GM18499 (cell line): ENCODE measurements around the gene PDE7B.
"Not testable (repeated sequence)": the region's sequence is repeated elsewhere in the genome, so short reads cannot be mapped to it uniquely, and the experiment has no call there.

Source experiments
- ATAC-seq: cut with Tn5 transposase; IDR thresholded peaks from one replicate; pipeline ENCODE4 v1.9.1; 2021; ENCODE audit warnings: moderate number of reproducible peaks; ENCODE audit not compliant: insufficient read depth, unreplicated experiment

Gene PDE7B

DNA sequence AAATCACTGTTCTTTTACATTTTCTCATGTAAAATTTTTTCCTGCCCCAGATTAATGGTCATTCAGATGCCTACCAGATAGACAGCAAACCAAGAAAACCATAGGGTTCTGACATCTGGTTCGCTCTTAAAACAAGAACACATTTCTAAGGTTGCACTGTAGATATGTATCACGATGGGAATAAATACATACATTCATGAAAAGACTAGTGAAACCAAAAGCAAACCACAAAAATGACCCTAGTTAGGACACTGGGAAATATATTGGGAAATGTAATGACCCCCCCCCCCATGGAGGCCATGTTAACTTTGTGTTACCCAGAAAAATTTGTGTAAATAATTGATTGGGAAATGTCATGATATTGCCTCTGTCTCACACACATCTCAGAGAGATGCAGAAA, 361.1 kb downstream of the PDE7B start:
- no peak for ATAC-seq

DNA sequence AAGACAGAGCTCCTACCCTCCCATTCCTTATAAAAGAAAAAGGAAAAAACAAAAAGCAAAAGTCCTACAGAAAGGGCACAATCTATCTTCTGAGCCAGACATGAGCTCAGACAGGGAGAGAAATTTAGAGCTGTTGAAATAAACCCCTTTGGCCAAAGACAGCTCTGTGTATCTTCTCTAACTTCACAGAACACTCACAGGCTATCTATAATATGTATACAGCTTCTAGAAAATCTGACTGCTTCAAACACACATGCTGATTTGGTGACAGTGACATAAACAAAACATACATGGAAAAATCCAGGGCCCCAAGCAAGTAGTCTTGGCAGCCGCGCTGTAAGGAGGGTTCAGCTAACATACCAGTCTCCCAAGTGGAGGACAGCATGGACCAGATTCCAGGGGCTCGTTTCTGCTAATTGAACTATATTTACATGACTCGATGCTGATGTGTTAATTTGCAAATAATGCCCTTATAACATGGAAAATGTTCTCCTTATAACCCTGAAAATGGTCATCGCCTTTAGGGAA, 361.6 kb downstream of the PDE7B start:
- no peak for ATAC-seq

DNA sequence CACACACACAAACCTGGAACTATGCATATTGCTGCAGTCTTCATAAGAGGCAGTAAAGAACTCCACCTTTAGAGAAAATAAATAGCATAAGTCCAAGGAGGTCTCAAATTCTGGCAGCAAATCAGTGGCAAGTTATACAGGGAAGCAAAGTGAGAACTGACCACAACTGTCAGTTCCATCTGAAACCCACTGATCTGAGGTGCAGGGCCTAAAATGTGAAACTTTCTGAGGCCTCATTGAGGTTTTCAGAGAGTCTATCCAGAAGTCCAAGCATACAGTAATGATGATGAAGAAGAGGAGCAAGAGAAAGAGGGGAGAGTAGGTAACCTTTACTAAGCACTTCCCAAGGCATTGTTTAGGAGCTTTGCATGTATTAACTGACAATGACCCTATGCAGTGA, 362.4 kb downstream of the PDE7B start:
- ATAC-seq, result no peak

DNA sequence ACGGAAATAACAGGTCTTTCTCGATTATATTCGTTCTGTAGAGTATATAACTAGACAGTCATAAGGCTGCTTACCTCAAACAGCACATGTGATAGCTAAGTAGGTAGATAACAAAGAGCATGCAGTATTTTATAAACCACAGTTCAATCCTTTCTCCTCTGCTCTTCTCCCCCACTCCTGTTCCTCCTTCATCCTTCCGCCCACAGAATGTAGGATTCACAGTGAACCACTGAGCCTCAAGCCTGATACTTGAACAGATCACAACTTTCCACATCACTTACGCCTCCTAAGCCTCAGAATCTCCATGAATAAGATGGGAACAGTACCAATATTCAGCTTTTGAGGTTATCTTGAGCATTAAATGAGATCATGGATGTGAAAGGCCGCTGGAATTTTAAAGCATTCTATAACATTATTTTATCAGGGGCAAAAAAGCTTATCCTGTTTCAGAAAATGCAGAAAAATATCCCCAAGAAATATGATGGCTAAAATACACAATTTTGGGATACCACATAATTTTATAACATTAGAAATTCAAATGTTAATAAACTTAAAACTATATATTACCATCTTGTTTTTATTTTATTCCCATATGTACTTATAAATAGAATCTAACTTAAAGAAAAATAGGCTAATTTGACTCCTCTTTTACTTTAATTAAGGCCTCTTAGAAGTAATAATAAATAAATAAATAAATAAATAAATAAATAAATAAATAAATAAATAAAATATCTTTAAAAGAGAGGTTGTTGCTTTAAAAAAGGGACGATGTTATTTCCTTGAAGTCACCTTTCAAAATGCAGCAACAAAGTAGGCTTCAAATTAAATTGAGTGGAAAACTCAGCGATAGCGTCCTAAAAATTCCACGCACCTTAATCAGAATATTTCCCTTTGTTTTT, 365.3 kb downstream of the PDE7B start:
- ATAC-seq, result no peak

DNA sequence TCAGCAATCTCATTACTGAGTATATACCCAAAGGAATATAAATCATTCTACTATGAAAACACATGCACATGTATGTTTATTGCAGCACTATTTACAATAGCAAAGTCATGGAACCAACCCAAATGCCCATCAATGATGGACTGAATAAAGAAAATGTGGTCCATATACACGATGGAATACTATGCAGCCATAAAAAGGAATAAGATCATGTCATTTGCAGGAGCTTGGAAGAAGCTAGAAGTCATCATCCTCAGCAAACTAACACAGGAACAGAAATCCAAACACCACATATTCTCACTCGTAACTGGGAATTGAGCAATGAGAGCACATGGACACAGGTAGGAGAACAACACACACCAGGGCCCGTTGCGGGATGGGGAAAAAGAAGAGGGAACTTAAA, 373.5 kb downstream of the PDE7B start:
- not testable (repeated sequence) for ATAC-seq

DNA sequence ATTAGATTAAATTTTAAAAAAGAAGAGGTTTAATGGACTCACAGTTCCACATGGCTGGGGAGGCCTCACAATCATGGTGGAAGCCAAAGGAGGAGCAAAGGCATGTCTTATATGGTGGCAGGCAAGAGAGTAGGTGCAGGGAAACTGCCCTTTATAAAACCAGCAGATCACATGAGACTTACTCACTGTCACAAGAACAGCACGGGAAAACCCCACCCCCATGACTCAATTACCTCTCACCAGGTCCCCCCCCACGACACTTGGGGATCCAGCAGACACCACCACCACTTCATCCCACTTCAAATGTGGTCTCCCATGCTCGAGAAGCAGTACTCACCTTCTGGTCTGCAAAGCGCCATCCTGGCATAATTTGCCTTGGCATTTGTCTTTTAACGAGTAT, 374.0 kb downstream of the PDE7B start:
- ATAC-seq, result no peak

DNA sequence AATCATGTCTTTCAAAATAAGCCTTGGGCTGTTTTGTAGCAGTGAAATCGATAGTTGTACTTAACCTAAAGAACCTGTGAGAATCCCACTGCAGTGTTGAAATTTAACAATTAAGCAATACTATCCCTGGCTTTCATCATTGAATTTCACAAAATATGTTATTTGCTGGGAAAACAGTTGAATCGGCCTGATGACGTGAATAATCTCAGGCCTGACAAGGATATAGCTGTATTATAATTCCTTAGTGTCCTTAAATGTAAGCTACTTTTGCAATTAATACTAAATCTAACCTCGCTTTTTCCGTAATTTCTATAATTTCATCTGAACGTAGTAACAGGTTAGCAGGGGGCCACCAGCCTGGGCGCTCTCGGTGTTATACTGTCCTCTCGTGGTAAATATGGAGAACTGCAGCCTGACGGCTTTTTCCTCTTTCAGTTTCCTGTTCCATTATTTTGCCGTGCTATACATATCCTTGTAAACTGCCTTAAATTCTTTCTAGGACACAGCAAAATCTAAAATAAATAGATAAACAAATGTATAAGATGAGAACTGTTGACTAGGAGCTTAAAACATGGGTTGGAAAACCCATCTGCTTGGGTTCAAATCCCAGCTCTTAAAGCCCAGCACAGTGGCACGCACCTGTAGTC, 374.6 kb downstream of the PDE7B start:
- ATAC-seq, result no peak

DNA sequence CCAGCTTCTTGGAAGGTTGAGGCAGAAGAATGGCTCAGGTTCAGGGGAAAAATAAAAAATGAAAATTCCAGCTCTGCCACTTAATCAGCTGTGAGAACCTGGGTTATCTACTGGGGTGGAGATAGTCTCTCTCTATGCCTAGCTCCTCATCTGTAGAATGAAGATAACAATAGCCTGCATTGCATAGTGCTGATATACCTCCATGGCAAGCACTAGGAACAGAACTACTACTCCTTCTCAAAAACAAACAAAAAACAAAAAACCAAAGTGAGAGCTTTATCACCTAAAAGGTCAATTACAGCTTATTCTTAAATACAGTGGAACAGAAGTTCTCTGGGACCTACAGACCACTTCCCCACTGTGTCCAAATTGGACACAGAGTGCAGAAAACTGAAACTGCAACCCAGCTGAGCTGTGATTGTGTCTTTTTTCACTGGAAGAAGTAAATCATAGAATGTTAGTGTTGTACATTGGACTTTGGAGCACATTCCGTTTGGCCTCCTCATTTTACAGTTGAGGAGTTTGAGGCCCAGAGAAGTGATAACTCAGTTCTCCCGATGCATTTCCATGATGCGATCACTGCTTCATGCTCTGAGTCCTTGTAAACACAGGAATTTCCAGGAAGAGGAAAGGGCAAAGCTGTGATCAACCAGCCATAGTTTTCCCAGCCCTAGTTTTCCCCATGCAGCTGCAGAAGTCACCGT, 375.3 kb downstream of the PDE7B start:
- no peak for ATAC-seq

DNA sequence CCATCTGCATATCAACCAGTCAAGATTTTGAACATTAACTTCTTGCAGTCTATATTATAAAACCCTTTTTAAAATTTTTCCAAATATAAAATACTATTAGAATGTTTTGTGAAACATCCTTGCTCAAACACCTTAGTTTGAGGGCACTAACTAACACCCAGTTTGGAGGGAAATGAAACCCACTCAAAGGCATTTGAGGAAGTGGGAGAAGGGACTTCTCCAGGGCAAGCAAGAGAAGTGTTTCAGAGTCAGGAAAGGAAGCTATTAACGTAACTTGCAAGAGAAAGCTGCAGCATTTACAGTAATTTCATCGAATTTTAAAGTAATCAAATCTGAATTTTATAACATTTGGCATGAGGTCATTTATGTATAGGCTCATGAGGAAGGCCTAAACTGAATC, 377.3 kb downstream of the PDE7B start:
- ATAC-seq, result no peak

DNA sequence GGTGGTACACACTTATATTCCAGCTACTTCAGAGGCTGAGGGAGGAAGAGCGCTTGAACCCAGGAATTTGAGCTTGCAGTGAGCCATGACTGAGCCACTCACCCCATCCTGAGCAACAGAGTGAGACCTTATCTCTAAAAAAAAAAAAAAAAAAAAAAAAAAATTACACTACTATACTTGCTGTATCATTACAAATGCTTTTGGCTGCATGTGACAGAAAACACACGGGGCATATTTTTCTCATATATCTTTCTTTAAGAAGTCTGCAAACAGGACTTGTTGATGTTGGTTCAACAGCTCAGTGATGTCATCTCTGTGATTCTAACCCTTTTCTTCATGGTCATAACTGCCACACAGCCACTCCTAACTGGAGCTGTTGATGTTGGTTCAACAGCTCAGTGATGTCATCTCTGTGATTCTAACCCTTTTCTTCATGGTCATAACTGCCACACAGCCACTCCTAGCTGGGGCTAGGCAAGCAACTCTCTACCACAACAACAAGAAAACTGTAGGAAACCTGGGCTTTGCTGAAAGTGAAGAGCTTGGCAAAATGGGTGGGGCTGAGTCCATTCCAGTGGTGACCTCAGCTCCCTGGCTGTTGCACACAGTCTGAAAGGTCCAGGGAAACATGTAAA, 378.8 kb downstream of the PDE7B start:
- ATAC-seq, result no peak

DNA sequence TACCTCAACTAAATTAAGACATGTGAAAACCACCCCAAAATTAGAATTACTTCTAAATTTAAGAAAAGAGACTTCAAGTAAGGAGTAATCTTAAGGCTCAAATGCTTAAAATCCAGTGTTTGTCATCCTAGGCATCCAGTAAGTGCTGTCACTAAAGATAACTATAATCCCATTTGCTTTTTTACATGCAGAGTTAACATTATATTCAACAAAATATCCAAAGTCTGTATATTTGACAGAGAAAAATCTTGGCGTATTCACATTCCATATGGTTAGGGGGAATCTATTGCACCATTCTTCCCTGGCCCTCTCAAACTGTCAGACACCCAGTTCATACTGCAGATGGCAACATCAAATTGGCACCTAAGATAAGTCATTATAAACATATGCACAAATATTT, 381.2 kb downstream of the PDE7B start:
- ATAC-seq, result no peak

DNA sequence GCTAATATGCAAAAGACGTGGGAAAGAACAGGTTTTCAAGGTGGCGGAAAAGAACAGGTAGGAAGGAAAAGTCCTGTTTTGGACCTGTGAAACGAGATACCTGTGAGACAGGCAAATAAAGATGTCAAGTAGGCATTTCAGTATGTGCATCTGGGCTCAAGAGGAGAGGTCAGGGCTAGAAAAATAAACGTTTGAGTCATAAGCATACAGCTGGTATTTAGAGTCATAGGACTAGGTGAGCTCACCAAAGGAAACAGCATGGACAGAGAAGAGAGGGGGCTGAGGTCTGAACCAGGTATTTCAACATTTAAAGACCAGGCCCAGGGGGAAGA, 383.7 kb downstream of the PDE7B start:
- ATAC-seq, result no peak

DNA sequence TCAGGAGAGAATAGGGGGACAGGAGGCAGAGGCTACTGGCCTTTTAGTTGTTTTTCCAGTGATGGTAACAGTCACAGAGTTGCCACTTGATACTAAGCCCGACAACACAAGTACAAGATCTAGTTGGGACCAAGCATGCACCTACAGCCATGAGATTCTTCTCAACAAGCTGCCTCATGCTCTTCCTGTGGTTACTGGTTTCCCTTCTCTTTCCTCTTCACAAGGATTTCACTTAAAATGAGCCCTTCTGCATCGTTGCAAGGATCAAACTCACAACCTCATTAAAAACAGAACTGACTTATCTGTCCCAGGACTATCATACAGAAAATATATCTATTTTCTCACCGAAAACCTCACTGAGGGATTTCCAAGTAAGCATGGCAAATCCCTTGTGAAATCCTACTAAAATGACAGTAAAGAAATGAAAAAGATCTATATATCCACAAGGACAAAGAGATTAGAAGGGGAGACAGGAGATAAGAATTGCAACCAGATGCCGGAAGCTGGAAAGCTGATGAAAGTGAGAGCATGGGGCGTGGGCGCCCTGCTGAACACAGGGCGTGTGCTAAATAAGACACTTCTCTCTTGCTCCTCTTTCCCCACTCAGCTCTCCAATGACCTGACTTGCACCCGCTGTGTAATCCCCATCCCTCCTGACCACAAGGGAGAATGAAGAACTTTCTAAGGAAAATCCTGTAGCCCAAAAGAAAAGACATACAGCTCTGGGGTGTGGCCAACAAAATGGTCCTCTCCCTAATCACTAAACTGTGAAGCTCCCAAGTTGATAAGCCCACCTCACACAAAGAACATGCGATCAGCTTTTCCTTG, 385.2 kb downstream of the PDE7B start:
- no peak for ATAC-seq

DNA sequence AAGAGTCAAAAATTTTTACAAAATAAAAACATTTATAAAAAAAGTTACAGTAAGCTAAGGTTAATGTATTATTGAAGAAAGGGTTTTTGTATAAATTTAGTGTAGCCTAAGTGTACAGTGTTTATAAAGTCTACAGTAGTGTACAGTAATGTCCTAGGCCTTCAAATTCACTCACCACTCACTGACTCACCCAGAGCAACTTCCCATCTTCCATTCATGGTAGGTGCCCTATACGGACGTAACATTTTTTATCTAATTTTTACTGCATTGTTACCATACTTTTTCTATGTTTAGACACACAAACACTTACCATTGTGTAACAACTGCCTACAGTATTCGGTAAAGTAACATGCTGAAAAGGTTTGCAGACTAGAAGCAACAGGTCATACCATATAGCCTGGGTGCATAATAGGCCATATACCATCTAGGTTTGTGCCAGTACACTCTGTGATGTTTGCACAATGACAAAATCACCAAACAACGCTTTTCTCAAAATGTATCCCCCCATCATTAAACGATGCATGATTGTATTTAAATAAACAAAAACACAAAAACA, 392.6 kb downstream of the PDE7B start:
- ATAC-seq, result no peak
